Activated CD4-positive, CD25-positive, alpha-beta regulatory T cell (primary cell): ENCODE data around the gene AAK1.

Experiments
- DNase-seq, 4 experiments: peaks; one replicate each; lab custom pipeline; 2025; lab: John Stamatoyannopoulos, UW

The AAK1 gene

GRCh38 chr2:69538872-69539548 lies 104.5 kb downstream of the AAK1 start:
- DNase-seq: no peak

- no peak for DNase-seq
These were observed 105.3 kb downstream of the AAK1 start for GRCh38 chr2:69538249-69538648.

- no peak for DNase-seq
These were observed 107.7 kb downstream of the AAK1 start for GRCh38 chr2:69535817-69536241.

GRCh38 chr2:69531186-69531585 lies 112.4 kb downstream of the AAK1 start:
- DNase-seq: no peak

GRCh38 chr2:69529480-69529879 lies 114.1 kb downstream of the AAK1 start:
- no peak for DNase-seq

- DNase-seq: no peak
These were observed 118.3 kb downstream of the AAK1 start for GRCh38 chr2:69525261-69525660.

- DNase-seq: no peak
These were observed 118.7 kb downstream of the AAK1 start for GRCh38 chr2:69524799-69525198.

- no peak for DNase-seq
These were observed 121.8 kb downstream of the AAK1 start for GRCh38 chr2:69521747-69522146.

- DNase-seq: no peak
These were observed 124.7 kb downstream of the AAK1 start for GRCh38 chr2:69518841-69519240.

GRCh38 chr2:69517410-69517809 lies 126.1 kb downstream of the AAK1 start:
- DNase-seq: no peak

- no peak for DNase-seq
These were observed 128.7 kb downstream of the AAK1 start for GRCh38 chr2:69514819-69515218.

GRCh38 chr2:69514406-69514805 lies 129.1 kb downstream of the AAK1 start:
- no peak for DNase-seq

- DNase-seq: no peak
These were observed 131.1 kb downstream of the AAK1 start for GRCh38 chr2:69512446-69512845.

- no peak for DNase-seq
These were observed 133.3 kb downstream of the AAK1 start for GRCh38 chr2:69510204-69510603.

- no peak for DNase-seq
These were observed 133.8 kb downstream of the AAK1 start for GRCh38 chr2:69509750-69510140.

- no peak for DNase-seq
These were observed 134.4 kb downstream of the AAK1 start for GRCh38 chr2:69509011-69509749.

- no peak for DNase-seq
These were observed 137.8 kb downstream of the AAK1 start for GRCh38 chr2:69505710-69506109.

GRCh38 chr2:69501301-69501700 lies 142.2 kb downstream of the AAK1 start:
- DNase-seq: no peak

- DNase-seq: no peak
These were observed 143.6 kb downstream of the AAK1 start for GRCh38 chr2:69499966-69500365.

- DNase-seq: no peak
These were observed 144.3 kb downstream of the AAK1 start for GRCh38 chr2:69499242-69499641.

GRCh38 chr2:69495861-69496260 lies 147.7 kb downstream of the AAK1 start:
- no peak for DNase-seq

GRCh38 chr2:69495008-69495407 lies 148.5 kb downstream of the AAK1 start:
- no peak for DNase-seq

GRCh38 chr2:69494126-69494525 lies 149.4 kb downstream of the AAK1 start:
- no peak for DNase-seq

- no peak for DNase-seq
These were observed 150.3 kb downstream of the AAK1 start for GRCh38 chr2:69493268-69493667.
